ENCODE data around the gene GADD45A. TPM values are rescaled to one million over a fixed set of nuclear protein-coding genes. Genes with fewer than 3 reads are reported as not detected.
"Not testable (repeated sequence)": the region's sequence is repeated elsewhere in the genome, so short reads cannot be mapped to it uniquely, and the experiment has no call there.

Gene GADD45A
- total RNA-seq (2014; rRNA removed; shearing (Covaris generic)): 46.6 and 48.8 TPM in 2 replicates

- DNase-seq (ENCODE audit: low read depth): peak; percentile 100
Measured at GRCh38 chr1:67685067-67685557, at the start of gene GADD45A. Gene GADD45A (plus strand): TSS chr1:67685201. CDS start chr1:67685495, 294 bp downstream.

- no peak for DNase-seq (ENCODE audit: low read depth)
Measured at GRCh38 chr1:67636146-67636545, 48.9 kb upstream of the GADD45A start.

GRCh38 chr1:67639361-67639760 is 45.6 kb upstream of the GADD45A start:
- DNase-seq (ENCODE audit: low read depth): no peak

- no peak for DNase-seq (ENCODE audit: low read depth)
Measured at GRCh38 chr1:67642629-67643028, 42.4 kb upstream of the GADD45A start.

GRCh38 chr1:67644566-67644965 is 40.4 kb upstream of the GADD45A start:
- no peak for DNase-seq (ENCODE audit: low read depth)

GRCh38 chr1:67645495-67646144 is 39.4 kb upstream of the GADD45A start:
- DNase-seq (ENCODE audit: low read depth): peak; percentile 85

- peak; percentile 92 for DNase-seq (ENCODE audit: low read depth)
Measured at GRCh38 chr1:67646145-67647035, 38.6 kb upstream of the GADD45A start.

- DNase-seq (ENCODE audit: low read depth): peak; percentile 96
Measured at GRCh38 chr1:67647036-67647798, 37.8 kb upstream of the GADD45A start.

GRCh38 chr1:67647814-67648358 is 37.1 kb upstream of the GADD45A start:
- no peak for DNase-seq (ENCODE audit: low read depth)

GRCh38 chr1:67648582-67649326 is 36.2 kb upstream of the GADD45A start:
- no peak for DNase-seq (ENCODE audit: low read depth)

- no peak for DNase-seq (ENCODE audit: low read depth)
Measured at GRCh38 chr1:67650061-67650460, 34.9 kb upstream of the GADD45A start.

- DNase-seq (ENCODE audit: low read depth): no peak
Measured at GRCh38 chr1:67651031-67651430, 34.0 kb upstream of the GADD45A start.

GRCh38 chr1:67652800-67653199 is 32.2 kb upstream of the GADD45A start:
- DNase-seq (ENCODE audit: low read depth): peak; percentile 87

- no peak for DNase-seq (ENCODE audit: low read depth)
Measured at GRCh38 chr1:67653304-67653703, 31.7 kb upstream of the GADD45A start.

GRCh38 chr1:67655581-67655980 is 29.4 kb upstream of the GADD45A start:
- no peak for DNase-seq (ENCODE audit: low read depth)

- DNase-seq (ENCODE audit: low read depth): not testable (repeated sequence)
Measured at GRCh38 chr1:67657152-67657551, 27.8 kb upstream of the GADD45A start.

- no peak for DNase-seq (ENCODE audit: low read depth)
Measured at GRCh38 chr1:67659229-67659628, 25.8 kb upstream of the GADD45A start.

- no peak for DNase-seq (ENCODE audit: low read depth)
Measured at GRCh38 chr1:67662884-67663283, 22.1 kb upstream of the GADD45A start.

GRCh38 chr1:67664048-67664447 is 21.0 kb upstream of the GADD45A start:
- DNase-seq (ENCODE audit: low read depth): no peak

GRCh38 chr1:67665307-67665706 is 19.7 kb upstream of the GADD45A start:
- not testable (repeated sequence) for DNase-seq (ENCODE audit: low read depth)

GRCh38 chr1:67666636-67667035 is 18.4 kb upstream of the GADD45A start:
- no peak for DNase-seq (ENCODE audit: low read depth)

Data from M059J (cell line).